GM20431 (cell line): ENCODE data around the gene GABRP.
"Not testable (repeated sequence)": the region's sequence is repeated elsewhere in the genome, so short reads cannot be mapped to it uniquely, and the experiment has no call there.

ENCODE experiments used
- in situ Hi-C: fragments of 300-500 bp; cut with MseI, MboI; formaldehyde crosslinking; loops from one replicate; pipeline ENCODE4 v1.15.0; 2020; ENCODE audit warnings: low sequenced_read_pairs; ENCODE audit not compliant: unreplicated experiment

The GABRP gene

GRCh38 chr5:170753311-170753710 lies 30.2 kb upstream of the GABRP start:
- in situ Hi-C loops = no loop called here

GRCh38 chr5:170754508-170754907 lies 29.0 kb upstream of the GABRP start:
- in situ Hi-C loops = not testable (repeated sequence)

GRCh38 chr5:170755679-170756456 lies 27.7 kb upstream of the GABRP start:
- in situ Hi-C loops = no loop called here

GRCh38 chr5:170756691-170757090 lies 26.8 kb upstream of the GABRP start:
- in situ Hi-C loops = no loop called here

- in situ Hi-C loops = no loop called here
These were observed 26.3 kb upstream of the GABRP start for GRCh38 chr5:170757182-170757601.

GRCh38 chr5:170757669-170758068 lies 25.9 kb upstream of the GABRP start:
- in situ Hi-C loops = no loop called here

GRCh38 chr5:170758481-170758880 lies 25.0 kb upstream of the GABRP start:
- in situ Hi-C loops = no loop called here

- in situ Hi-C loops = no loop called here
These were observed 23.4 kb upstream of the GABRP start for GRCh38 chr5:170760113-170760512.

- in situ Hi-C loops = no loop called here
These were observed 22.3 kb upstream of the GABRP start for GRCh38 chr5:170761048-170761707.

GRCh38 chr5:170761708-170762066 lies 21.8 kb upstream of the GABRP start:
- in situ Hi-C loops = no loop called here

GRCh38 chr5:170762298-170762697 lies 21.2 kb upstream of the GABRP start:
- in situ Hi-C loops = not testable (repeated sequence)

GRCh38 chr5:170765868-170766267 lies 17.7 kb upstream of the GABRP start:
- in situ Hi-C loops = not testable (repeated sequence)

GRCh38 chr5:170769246-170769645 lies 14.3 kb upstream of the GABRP start:
- in situ Hi-C loops = no loop called here

GRCh38 chr5:170769898-170770416 lies 13.6 kb upstream of the GABRP start:
- in situ Hi-C loops = no loop called here

GRCh38 chr5:170771496-170771895 lies 12.0 kb upstream of the GABRP start:
- in situ Hi-C loops = no loop called here

GRCh38 chr5:170773024-170773985 lies 10.2 kb upstream of the GABRP start:
- in situ Hi-C loops = no loop called here

- in situ Hi-C loops = no loop called here
These were observed 8.7 kb upstream of the GABRP start for GRCh38 chr5:170774831-170775230.

GRCh38 chr5:170781946-170782345 lies 1.6 kb upstream of the GABRP start:
- in situ Hi-C loops = no loop called here

GRCh38 chr5:170782438-170782837 lies 1.1 kb upstream of the GABRP start:
- in situ Hi-C loops = no loop called here

GRCh38 chr5:170785416-170785815 lies 1.9 kb downstream of the GABRP start:
- in situ Hi-C loops = no loop called here
